DOHH2 (cell line): ENCODE results near the gene MYDGF.

ENCODE experiments used
- EZH2phosphoT487 ChIP-seq: fragments of 200-600 bp; sonication (generic); IDR thresholded peaks from 2 replicates; pipeline ENCODE4 v1.6.1; 2017; ENCODE audit warnings: borderline replicate concordance, mild to moderate bottlenecking, antibody characterized with exemption, low read length, moderate library complexity, mixed read lengths
- TF ChIP-seq, protein P1 (sequence below): fragments of 200-600 bp; sonication (generic); IDR thresholded peaks from one replicate; pipeline ENCODE4 v1.5.1; 2014; ENCODE audit warnings: antibody characterized with exemption, mild to moderate bottlenecking, low read depth, low read length; ENCODE audit not compliant: poor library complexity, severe bottlenecking

DNA sequence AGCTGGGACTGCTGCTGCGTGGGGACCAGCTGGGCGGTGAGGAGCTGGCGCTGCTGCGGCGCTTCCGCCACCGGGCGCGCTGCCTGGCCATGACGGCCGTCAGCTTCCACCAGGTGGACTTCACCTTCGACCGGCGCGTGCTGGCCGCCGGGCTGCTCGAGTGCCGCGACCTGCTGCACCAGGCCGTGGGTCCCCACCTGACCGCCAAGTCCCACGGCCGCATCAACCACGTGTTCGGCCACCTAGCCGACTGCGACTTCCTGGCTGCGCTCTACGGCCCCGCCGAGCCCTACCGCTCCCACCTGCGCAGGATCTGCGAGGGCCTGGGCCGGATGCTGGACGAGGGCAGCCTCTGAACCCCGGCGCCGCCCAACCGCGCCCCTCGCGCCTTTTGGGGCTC lies 18.1 kb downstream of the MYDGF start:
- TF ChIP-seq, protein P1, sequence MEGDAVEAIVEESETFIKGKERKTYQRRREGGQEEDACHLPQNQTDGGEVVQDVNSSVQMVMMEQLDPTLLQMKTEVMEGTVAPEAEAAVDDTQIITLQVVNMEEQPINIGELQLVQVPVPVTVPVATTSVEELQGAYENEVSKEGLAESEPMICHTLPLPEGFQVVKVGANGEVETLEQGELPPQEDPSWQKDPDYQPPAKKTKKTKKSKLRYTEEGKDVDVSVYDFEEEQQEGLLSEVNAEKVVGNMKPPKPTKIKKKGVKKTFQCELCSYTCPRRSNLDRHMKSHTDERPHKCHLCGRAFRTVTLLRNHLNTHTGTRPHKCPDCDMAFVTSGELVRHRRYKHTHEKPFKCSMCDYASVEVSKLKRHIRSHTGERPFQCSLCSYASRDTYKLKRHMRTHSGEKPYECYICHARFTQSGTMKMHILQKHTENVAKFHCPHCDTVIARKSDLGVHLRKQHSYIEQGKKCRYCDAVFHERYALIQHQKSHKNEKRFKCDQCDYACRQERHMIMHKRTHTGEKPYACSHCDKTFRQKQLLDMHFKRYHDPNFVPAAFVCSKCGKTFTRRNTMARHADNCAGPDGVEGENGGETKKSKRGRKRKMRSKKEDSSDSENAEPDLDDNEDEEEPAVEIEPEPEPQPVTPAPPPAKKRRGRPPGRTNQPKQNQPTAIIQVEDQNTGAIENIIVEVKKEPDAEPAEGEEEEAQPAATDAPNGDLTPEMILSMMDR, result no peak
- no peak for TF ChIP-seq EZH2phosphoT487
